K562 (cell line): ENCODE data around the gene DCAKD. TPM values are rescaled to one million over a fixed set of nuclear protein-coding genes. Genes with fewer than 3 reads are reported as not detected.

Experiments
- CXXC5 ChIP-seq: fragments of 250-450 bp; sonication (Bioruptor Pico); IDR thresholded peaks from 2 replicates; pipeline ENCODE4 v1.8.0; 2022; ENCODE audit warnings: inconsistent platforms, mild to moderate bottlenecking, moderate library complexity
- ZKSCAN3 ChIP-seq: fragments of 250-450 bp; sonication (Bioruptor Pico); IDR thresholded peaks from 2 replicates; pipeline ENCODE4 v1.4.0; 2020
- ZNF282 ChIP-seq: sonication (generic); formaldehyde crosslinking; IDR thresholded peaks from 2 replicates; pipeline ENCODE4 v1.8.1; 2023; ENCODE audit warnings: missing genetic modification reagents
- ZNF717 ChIP-seq: fragments of 250-450 bp; sonication (Bioruptor Pico); IDR thresholded peaks from 2 replicates; pipeline ENCODE4 v1.5.0; 2021
- polyA plus RNA-seq, 8 experiments: library from polyadenylated mRNA; depleted of rRNA in 4 of 8; stranded (reverse) in 5 of 8; unstranded in 3 of 8; fragments of >200 nt; fragmentation: Nextera tagmentation in 2 of 8; fragmentation: Illumina TruSeq in 1 of 8; extraction: Ambion mirVana in 2 of 8; extraction: Trizol in 1 of 8; gene quantifications; 2 replicates each; pipeline versions ENCODE4 v1.2.1 to v1.2.3, GENCODE V29; 2011 to 2014; ENCODE audit warnings: inconsistent platforms in 1 of 8, missing spikeins in 1 of 8
- total RNA-seq, 7 experiments: library from RNA; depleted of rRNA in 6 of 7; stranded (reverse); fragments of >200 nt in 6 of 7; fragmentation: Illumina TruSeq in 2 of 7; extraction: Trizol in 2 of 7; gene quantifications; 2 replicates each; pipeline versions ENCODE4 v1.2.1 to v1.2.3, GENCODE V29; 2011 to 2021; ENCODE audit warnings: low replicate concordance in 1 of 7
- TF ChIP-seq, protein P1 (sequence below): IDR thresholded peaks from 2 replicates; pipeline ENCODE4 v1.6.1; 2011; ENCODE audit not compliant: insufficient read length; ENCODE audit errors: extremely low read depth
- TF ChIP-seq, protein P2 (sequence below): fragments of 450-650 bp; IDR thresholded peaks from 2 replicates; pipeline ENCODE4 v1.6.1; 2018; ENCODE audit not compliant: partially characterized antibody
- TF ChIP-seq, protein P3 (sequence below): fragments of 450-650 bp; IDR thresholded peaks from 2 replicates; pipeline ENCODE4 v1.6.1; 2018; ENCODE audit warnings: mild to moderate bottlenecking, low read depth; ENCODE audit not compliant: partially characterized antibody

DCAKD gene
- total and polyA plus RNA-seq, 9 of the 15 experiments (the other 6 are each of a cell fraction or from before 2014, with no cell fraction given), result 7.9 to 35.5 (median 21.4) TPM

DNA sequence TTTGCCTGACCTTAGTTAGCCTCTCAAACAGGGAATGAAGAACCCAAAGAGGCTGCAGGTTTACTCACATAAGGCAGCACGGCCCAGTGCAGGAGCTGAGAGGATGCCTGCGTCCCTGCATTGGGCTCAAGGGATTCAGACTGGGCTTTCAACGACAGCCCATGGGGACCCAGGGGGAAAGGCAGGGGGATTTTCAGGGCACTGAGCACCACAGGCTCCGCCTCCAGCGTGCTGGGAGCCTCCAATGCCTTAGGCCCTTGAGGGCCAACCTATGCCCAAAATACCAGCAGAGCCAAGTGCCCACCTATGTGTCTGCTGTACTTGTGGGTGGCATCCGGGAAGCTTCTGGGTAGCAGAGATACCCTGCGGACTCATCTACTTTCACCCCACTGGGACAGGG lies 22.3 kb downstream of the DCAKD start (continued):
- TF ChIP-seq, protein P1, sequence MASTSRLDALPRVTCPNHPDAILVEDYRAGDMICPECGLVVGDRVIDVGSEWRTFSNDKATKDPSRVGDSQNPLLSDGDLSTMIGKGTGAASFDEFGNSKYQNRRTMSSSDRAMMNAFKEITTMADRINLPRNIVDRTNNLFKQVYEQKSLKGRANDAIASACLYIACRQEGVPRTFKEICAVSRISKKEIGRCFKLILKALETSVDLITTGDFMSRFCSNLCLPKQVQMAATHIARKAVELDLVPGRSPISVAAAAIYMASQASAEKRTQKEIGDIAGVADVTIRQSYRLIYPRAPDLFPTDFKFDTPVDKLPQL, result no peak
- TF ChIP-seq CXXC5 (CRISPR knock-in tag), result no peak
- no peak for TF ChIP-seq ZKSCAN3 (CRISPR knock-in tag)
- TF ChIP-seq, protein P2, sequence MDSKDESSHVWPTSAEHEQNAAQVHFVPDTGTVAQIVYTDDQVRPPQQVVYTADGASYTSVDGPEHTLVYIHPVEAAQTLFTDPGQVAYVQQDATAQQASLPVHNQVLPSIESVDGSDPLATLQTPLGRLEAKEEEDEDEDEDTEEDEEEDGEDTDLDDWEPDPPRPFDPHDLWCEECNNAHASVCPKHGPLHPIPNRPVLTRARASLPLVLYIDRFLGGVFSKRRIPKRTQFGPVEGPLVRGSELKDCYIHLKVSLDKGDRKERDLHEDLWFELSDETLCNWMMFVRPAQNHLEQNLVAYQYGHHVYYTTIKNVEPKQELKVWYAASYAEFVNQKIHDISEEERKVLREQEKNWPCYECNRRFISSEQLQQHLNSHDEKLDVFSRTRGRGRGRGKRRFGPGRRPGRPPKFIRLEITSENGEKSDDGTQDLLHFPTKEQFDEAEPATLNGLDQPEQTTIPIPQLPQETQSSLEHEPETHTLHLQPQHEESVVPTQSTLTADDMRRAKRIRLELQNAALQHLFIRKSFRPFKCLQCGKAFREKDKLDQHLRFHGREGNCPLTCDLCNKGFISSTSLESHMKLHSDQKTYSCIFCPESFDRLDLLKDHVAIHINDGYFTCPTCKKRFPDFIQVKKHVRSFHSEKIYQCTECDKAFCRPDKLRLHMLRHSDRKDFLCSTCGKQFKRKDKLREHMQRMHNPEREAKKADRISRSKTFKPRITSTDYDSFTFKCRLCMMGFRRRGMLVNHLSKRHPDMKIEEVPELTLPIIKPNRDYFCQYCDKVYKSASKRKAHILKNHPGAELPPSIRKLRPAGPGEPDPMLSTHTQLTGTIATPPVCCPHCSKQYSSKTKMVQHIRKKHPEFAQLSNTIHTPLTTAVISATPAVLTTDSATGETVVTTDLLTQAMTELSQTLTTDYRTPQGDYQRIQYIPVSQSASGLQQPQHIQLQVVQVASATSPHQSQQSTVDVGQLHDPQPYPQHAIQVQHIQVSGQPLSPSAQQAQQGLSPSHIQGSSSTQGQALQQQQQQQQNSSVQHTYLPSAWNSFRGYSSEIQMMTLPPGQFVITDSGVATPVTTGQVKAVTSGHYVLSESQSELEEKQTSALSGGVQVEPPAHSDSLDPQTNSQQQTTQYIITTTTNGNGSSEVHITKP, result no peak
- TF ChIP-seq ZNF282 (CRISPR knock-in tag), result no peak
- TF ChIP-seq, protein P3, sequence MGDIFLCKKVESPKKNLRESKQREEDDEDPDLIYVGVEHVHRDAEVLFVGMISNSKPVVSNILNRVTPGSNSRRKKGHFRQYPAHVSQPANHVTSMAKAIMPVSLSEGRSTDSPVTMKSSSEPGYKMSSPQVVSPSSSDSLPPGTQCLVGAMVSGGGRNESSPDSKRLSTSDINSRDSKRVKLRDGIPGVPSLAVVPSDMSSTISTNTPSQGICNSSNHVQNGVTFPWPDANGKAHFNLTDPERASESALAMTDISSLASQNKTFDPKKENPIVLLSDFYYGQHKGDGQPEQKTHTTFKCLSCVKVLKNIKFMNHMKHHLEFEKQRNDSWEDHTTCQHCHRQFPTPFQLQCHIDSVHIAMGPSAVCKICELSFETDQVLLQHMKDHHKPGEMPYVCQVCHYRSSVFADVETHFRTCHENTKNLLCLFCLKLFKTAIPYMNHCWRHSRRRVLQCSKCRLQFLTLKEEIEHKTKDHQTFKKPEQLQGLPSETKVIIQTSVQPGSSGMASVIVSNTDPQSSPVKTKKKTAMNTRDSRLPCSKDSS, result no peak
- TF ChIP-seq ZNF717 (CRISPR knock-in tag), result no peak
